Uterus (tissue), 2 donors: Measurements from ENCODE around the gene APBB3.

Experiments used
- CTCF ChIP-seq, 4 experiments: fragments of 200-600 bp in 2 of 4; fragments of 450-650 bp in 2 of 4; sonication (generic) in 2 of 4; IDR thresholded peaks; one replicate each; pipeline ENCODE4 v1.5.1; 2016 to 2019; ENCODE audit warnings: antibody characterized with exemption in 4 of 4, mild to moderate bottlenecking in 2 of 4, moderate library complexity in 1 of 4
- POLR2A ChIP-seq, 2 donors: fragments of 450-650 bp; IDR thresholded peaks; one replicate each; pipeline ENCODE4 v1.6.1; 2016; ENCODE audit warnings: antibody characterized with exemption in 2 of 2, mild to moderate bottlenecking in 1 of 2, moderate library complexity in 1 of 2

DNA sequence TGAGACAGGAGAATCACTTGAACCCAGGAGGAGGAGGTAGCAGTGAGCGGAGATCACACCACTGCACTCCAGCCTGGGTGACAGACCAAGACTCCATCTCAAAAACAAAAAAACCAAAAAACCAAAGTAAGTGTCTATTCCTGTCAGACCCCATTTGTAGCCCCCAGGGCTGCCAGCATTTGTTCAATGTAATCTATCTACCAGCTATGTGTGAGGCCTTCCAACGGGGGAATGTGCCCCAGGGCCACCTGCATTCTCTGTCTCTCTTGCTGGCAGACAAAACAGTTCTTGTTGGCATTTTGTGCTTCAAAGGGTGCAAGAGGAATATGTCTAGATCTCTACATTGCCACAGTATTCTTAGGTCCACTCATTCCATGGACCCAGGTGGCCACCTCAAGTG lies 34.4 kb upstream of the APBB3 start:
- TF ChIP-seq CTCF (IDR thresholded peaks at IDR 0.05), result no peak
- no peak for TF ChIP-seq POLR2A (IDR thresholded peaks at IDR 0.05)
